HG03175 (cell line): ENCODE results near the gene SNIP1.
"Not testable (repeated sequence)": the region's sequence is repeated elsewhere in the genome, so short reads cannot be mapped to it uniquely, and the experiment has no call there.

Experiments used
- ATAC-seq: cut with Tn5 transposase; IDR thresholded peaks from one replicate; pipeline ENCODE4 v1.9.1; 2021; ENCODE audit warnings: mild to moderate bottlenecking, moderate library complexity; ENCODE audit not compliant: unreplicated experiment

SNIP1 gene

GRCh38 chr1:37553927-37554808 is at the start of gene SNIP1:
Gene SNIP1, minus strand, starts transcription at chr1:37554293. Its CDS starts 64 bp downstream, at chr1:37554229.
- ATAC-seq: peak; percentile 83

- no peak for ATAC-seq
Measured at GRCh38 chr1:37602750-37603694, 48.9 kb upstream of the SNIP1 start.

GRCh38 chr1:37601441-37601840 is 47.3 kb upstream of the SNIP1 start:
- no peak for ATAC-seq

GRCh38 chr1:37599940-37600339 is 45.8 kb upstream of the SNIP1 start:
- ATAC-seq: no peak

- ATAC-seq: peak; percentile 10
Measured at GRCh38 chr1:37596182-37596667, 42.1 kb upstream of the SNIP1 start.

GRCh38 chr1:37595440-37596181 is 41.5 kb upstream of the SNIP1 start, which contains the start of gene GNL2:
Gene GNL2, minus strand, starts transcription at chr1:37595937. Its CDS starts 115 bp downstream, at chr1:37595822.
- ATAC-seq: peak; percentile 95

- ATAC-seq: no peak
Measured at GRCh38 chr1:37593726-37594125, 39.6 kb upstream of the SNIP1 start.

- ATAC-seq: no peak
Measured at GRCh38 chr1:37588939-37589338, 34.8 kb upstream of the SNIP1 start.

GRCh38 chr1:37584544-37584943 is 30.5 kb upstream of the SNIP1 start:
- not testable (repeated sequence) for ATAC-seq

- ATAC-seq: no peak
Measured at GRCh38 chr1:37575692-37576091, 21.6 kb upstream of the SNIP1 start.

GRCh38 chr1:37574834-37575480 is 20.9 kb upstream of the SNIP1 start:
- no peak for ATAC-seq

GRCh38 chr1:37570528-37571334 is 16.6 kb upstream of the SNIP1 start:
- no peak for ATAC-seq

- no peak for ATAC-seq
Measured at GRCh38 chr1:37567023-37567422, 12.9 kb upstream of the SNIP1 start.

- ATAC-seq: no peak
Measured at GRCh38 chr1:37564892-37565291, 10.8 kb upstream of the SNIP1 start.

GRCh38 chr1:37562984-37563383 is 8.9 kb upstream of the SNIP1 start:
- ATAC-seq: no peak

- no peak for ATAC-seq
Measured at GRCh38 chr1:37561133-37562132, 7.3 kb upstream of the SNIP1 start.

- ATAC-seq: no peak
Measured at GRCh38 chr1:37560401-37561132, 6.5 kb upstream of the SNIP1 start.
